GM19240 (cell line): Measurements from ENCODE around the gene TENM4.

Source experiments
- DNase-seq: peaks from one replicate; pipeline ENCODE4 v3.0.0; 2011; ENCODE audit warnings: low spot score; ENCODE audit not compliant: insufficient read length

The TENM4 gene

DNA sequence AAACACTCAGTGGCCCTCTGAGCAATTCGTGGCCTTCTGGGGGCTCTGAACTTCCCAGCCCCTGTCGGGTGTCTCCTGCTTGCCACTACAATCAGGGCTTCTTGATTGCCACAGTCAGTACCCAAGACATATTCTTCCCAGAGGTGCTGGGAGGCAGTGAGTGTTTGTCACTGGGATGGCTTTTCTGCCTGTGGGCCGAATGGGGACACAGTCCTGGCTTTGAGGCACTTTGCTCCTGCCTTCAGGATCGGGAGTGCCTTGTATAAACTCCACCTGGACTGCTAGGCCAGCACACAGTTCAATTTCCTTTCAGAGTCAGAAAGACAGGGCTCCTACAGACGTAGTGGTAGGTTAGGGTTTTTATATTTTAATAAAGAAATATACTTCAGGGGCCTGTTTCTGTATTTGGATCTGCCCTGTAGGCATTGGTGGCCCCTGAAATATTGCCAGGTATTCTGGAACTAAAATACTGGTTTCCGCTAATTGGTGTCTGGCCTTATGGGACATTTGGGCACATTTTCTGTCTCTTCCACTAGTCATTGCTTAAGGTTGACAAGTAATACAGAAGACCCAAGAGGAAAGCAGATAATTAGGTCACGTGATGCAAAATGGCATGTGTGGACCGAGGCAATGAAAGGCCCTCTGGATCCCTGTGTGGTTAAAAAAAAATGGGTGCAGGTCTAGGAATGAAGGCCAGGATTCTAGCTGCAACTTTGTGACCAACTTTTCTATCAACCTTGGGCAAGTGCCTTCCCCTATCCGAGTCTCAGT lies 767.8 kb downstream of the TENM4 start:
- DNase-seq: no peak

DNA sequence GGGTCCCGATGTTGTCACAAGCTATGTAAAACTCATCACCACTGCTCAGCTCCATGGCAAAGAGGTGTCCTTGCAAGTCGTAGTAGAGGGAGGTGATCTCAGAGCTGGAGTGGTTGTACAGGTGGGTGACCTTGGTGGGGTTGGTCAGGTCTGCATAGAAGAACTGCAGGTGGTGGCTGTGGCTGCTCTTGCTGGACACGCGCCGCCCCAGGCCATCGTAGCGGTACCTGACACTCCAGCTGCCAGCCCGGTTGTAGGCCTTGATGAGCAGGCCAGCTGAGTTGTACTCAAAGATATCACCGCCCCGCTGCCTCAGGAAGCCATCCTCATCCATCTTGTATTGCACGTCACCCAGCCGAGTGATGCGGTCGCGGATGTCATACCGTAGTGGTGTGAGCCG lies 771.6 kb downstream of the TENM4 start:
- DNase-seq: no peak

DNA sequence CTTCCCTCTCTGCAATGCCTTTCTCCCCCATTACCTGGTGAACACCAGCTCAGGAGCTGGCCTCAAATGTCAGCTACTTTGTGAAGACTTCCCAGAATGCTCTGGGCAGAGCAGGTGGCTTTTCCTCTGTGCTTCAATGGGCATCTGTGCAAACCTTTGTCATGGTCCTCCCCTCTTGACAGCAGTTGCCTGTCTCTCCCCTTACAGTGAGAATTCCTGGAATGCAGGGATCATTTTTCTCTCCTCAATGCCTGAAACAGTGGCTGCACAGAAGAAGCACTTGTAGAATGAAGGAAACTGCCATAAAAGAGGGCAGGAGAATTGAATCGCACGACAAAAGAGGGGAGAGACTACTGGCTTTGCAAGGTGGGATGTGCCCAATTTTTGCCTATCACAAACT lies 773.4 kb downstream of the TENM4 start:
- no peak for DNase-seq

DNA sequence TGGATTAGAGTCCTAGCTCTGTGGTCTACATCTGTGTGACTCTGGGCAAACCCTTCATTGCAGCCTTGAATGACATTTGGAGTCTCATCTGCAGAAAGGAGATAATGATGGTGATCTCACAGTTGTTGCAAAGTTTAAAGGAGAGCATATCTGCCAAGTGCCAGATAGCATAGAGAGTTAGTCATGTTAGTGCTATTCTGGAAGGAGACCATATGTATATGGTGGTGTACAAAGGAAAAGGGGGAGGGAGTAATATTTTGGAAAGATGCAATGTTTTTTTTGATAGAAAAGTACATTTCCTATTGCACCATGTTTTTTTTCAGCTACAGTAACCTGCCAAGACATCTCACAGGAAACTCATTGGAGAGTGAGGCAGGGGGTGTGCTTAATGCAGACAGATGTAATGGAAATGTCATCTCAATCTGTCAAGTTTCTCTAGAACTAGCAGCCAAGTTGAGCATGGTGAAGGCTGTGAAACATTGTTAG lies 774.1 kb downstream of the TENM4 start:
- DNase-seq: no peak

DNA sequence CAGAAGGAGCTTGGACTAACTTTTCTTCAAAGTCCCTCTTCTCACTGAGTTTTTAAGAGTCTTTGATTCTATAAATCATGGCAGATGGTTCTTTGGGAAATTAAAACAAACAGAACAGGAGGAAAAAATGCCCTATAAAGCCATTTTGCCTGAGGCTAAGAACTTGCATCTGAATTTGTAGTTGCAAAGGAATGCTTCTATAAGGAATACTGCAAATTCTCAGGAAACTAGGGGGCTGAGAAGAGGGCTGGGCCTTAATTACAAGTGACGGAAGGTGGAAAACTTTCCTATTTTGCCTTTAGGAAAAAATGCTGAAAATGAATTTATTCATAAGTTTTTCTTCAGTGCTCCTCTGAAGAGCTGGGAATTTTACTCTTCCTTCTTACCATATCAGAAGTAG lies 776.2 kb downstream of the TENM4 start:
- no peak for DNase-seq

DNA sequence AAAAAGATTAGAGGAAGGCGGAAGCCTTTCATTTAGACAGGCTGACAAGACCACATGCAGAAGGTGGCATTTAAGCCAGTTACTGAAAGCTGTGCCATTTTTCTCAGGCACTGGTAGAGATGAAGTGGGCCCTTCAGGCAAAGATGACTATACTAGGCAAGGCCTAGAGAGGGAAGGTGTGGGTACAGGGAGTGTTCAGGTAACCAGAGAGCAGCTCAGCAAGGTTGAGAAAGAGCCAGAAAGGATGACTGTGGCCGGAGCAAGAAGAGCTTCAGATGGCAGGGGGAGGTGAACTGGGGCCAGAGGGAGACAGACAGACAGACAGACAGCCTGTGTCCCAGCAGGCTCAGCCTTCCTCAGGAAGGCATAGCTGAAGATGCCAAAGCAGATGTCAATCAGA lies 778.0 kb downstream of the TENM4 start:
- DNase-seq: no peak

DNA sequence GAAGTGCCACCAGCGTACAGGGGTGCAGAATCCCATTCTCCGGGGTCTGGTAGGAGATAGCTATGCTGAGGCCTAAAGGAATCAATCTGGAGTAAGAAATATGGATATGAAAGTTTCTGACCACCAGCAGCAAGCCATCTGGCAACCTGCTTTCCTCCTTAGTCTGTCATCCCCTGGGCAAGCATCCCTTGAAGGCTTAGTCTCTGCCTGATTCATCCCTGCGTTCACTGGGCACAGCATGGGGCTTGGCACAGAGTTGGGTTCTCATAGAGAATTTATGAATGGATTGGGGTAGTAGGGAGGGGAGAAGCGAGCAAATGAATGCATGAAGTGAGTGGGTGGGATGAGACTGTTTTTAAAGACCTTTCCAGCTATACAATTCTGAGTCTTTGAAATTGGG lies 780.4 kb downstream of the TENM4 start:
- DNase-seq: no peak

DNA sequence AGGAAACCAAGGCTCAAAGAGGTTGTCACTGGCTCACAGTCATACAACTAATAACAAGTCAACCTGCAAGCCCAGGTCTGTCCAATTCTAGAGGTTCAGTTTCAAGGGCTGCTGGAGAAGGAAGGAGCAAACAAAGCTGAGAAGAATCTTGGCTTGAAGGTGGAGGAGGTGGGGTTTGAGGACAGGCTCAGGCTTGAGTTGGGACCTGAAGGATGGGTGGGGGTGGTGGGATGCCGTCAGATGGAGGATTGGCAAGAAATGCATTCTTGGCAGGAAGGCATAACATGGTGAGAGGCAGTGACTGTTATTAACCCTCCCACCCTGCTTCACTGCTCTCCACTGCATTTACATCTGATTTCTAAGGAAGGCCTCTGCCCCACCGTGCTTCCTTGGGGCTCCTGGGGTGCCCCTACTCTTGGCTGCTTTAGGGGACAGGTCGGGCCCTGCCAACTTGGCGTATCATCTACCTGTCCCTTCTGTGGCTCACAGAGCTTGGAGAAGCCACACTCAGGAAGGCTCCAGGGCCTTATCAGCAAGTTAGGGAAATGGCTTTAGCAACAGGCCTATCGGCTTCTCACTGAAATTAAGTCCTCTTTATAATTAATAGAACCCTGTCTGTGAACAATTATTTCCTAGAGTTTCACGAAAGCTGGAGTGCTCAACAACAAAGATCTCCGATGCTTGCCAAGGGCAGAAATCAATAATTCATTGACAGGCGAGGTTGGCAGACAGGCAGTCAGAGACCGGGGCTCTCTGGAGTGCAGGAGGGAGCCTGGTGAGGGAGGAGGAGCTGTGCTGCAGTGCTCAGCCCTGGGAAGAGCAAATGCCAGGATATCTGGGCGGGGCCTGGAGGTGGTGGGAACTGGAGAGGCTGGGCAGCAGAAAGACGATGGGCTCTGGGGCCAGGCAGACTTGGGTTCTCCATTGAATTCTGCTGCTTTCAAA lies 781.2 kb downstream of the TENM4 start:
- no peak for DNase-seq

DNA sequence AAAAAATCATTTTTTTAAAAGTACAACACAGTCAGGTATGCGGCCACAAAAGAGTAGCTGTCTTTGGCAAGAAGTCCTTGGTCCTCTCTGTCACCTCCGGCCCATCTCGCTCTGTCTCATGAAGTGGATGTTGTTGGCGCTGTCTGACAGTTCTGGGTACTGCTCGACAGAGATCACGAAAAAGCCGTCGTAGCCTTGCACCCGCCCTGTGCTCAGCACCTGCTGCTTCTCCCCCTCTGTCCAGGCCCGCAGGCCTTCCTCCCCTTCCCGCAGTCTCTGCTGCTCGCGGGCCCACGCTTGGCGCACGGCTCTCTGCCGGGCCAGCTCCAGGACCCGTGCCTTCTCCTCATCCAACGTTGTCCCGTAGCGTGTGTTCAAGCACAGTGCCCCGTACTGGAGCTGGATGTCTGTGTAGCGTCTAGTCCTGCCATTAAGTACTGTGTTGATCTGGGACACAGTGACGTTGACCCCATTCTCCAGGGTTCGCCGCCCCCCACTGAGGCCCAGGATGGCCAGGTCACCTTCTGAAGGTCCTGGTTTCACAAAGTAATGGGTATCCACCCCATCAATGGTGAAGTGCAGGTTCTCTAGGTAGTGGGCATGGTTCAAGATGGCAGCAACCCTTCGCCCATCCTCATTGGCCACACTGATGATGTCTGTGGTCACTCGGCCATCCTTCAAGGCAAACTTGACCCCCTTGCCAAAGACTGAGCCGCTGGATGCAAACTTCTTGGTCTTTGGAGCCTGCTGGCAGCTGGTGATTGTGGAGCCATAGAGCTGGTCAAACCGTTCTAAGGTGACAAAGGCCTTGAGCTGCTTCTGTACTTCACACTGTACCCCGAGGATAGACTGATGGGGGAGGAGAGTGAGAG lies 782.6 kb downstream of the TENM4 start:
- DNase-seq: no peak

DNA sequence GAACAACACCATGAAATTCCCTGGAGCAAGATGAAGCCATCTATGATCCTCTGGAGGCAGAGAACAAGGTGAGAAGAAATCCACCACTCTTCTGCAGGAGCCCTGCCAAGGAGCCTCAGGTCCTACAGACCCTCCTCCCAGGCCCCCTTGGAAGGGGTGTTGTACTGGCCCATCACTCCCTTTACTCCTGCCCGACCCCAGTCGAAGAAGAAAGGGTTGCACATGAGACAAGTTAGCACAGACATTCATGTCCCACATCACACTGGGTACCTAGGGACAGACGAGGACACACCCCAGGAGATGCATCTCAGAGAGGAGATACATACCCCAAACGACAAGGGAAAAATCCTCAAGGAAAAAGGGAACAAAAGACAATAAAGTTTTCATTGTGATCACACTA lies 783.4 kb downstream of the TENM4 start:
- DNase-seq: no peak

DNA sequence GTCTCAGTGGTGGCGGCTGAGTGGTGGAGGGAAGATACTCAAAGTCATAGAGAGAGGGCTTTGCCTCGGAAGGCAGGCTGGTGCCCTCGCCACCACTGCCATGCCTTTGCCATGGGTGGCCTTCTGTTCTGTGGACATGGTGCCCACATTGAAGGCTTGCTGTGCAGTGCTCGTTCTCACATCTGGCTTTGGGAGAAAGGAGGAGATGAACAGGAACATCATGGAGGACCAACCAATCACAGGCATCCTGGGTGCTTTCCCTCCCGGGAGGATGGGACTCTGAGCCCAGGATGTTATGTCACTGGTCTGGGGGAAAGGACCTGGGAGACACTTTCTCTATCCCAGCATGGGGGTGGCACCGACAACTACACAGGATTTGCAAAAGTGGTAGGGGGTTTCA lies 783.8 kb downstream of the TENM4 start:
- no peak for DNase-seq

DNA sequence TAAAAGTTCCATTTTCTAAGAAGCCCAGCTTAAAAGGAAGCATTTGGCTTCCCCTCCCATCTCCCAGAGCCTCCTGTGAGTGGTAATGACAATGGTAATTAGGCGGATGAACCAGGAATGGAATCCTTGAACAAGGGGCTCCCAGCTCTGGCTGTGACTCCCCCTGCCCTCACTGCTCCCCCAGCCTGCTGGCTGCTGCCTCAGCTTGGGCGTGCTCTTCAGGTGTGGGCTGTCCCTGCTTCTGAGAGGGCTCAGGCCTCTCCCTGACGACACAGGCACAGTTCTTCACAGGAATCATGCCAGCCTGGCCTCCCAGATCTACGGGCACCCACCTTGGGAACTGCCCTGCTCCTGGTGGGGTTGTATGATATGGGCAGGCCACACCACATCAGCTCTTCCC lies 784.5 kb downstream of the TENM4 start:
- DNase-seq: no peak

DNA sequence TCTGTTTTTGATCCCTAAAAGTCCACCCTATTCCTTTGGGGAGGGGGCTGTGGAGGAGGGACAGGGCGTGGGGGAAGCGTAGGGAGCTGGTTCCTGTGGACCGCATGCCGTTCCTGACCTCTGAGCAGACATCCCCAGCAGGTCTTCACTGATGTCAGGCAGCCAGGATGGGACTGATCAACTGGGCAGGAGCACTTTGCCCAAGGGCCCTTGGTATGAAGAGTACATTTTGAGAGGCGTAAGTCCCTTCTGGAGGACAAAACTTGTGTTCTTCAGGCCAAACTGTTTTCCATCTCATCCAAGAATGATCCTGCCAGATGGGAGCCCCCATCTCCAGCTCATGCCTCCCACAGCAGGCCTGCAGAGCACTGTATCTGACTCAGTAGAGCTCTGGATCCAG lies 785.3 kb downstream of the TENM4 start:
- no peak for DNase-seq

DNA sequence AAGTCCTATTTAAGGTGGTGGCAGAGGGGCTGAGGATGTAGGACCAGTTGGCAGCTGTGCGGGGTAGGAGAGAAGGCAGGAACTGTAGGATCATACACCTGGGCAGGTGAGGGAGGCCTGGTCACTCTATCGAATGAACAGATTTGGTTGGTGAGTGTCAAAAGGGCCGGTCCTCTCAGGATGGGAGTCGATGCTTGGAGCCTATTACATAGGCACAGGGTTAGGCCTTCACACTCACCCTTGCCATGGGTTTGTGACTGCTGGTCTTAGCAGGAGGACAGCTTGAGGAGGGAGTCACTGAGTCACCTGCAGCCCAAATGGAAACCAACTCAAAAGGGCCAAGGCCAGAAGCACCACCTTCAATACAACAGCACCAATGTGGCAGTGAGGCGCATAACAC lies 786.0 kb downstream of the TENM4 start:
- DNase-seq: no peak

DNA sequence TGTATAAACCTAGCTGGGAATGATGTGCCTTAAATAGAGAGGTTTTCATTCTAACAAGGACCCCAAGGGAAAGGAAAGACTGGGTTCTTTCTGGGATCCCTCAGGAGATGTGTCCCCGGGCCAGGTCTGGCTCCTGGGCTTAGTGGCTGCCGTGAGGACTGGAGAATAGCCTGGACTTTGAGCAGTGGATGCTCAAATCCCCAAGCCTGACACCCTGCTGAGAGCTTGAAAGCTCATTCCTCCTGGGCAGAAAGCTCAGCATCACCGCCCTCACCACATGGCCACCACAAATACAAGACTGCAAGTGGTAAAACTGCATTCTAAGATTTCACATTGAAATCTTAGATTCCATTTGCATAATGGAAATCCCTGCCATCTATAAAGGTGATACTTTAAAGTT lies 786.8 kb downstream of the TENM4 start:
- DNase-seq: no peak

DNA sequence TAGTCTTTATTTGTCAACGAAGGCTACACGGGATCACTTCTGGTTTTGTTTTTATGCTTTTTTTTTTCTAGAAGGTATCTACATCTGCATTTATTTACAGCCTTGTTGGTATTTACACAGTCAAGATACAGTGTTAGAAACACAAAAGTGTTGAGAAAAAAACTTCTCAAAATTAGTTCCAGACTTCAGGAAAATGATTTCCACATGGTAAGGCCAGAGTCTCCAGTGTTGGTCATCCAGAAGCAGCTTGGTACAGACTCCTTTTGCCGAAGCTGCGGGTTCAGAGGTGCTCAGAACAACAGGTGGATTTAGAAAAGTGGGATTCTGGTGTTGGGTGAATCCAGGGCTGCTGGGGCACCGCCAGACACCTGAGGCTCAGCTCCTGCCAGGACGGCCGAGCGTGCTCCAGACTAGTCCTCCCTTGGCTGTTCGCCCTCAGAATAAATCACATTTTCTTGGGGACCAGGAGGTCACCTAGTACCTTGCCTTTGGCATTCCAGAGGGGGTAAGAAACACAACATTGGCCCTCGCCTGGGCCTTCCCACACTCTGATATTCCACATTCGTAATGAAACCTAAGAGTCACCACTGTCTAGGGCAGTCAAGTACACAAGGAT lies 787.4 kb downstream of the TENM4 start:
- DNase-seq: no peak

DNA sequence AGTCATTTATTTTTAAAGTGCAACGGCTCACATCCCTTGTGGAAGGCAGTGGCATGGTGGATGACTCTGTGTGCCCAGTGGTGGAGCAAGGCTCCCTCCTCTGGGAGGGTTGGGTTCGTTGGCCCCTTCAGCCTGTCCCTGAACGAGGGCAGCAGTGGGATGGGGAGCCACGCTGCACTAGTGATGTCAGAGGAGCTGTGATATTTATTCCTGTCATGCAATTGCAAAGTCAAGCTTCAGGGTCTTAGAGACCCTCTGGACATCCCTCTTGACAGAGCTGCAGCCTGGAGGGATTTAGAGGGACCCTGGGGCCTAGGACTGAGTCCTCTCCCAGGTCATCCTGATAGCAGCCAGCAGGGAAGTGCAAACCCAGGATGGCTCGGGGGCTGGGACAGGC lies 788.0 kb downstream of the TENM4 start:
- no peak for DNase-seq

DNA sequence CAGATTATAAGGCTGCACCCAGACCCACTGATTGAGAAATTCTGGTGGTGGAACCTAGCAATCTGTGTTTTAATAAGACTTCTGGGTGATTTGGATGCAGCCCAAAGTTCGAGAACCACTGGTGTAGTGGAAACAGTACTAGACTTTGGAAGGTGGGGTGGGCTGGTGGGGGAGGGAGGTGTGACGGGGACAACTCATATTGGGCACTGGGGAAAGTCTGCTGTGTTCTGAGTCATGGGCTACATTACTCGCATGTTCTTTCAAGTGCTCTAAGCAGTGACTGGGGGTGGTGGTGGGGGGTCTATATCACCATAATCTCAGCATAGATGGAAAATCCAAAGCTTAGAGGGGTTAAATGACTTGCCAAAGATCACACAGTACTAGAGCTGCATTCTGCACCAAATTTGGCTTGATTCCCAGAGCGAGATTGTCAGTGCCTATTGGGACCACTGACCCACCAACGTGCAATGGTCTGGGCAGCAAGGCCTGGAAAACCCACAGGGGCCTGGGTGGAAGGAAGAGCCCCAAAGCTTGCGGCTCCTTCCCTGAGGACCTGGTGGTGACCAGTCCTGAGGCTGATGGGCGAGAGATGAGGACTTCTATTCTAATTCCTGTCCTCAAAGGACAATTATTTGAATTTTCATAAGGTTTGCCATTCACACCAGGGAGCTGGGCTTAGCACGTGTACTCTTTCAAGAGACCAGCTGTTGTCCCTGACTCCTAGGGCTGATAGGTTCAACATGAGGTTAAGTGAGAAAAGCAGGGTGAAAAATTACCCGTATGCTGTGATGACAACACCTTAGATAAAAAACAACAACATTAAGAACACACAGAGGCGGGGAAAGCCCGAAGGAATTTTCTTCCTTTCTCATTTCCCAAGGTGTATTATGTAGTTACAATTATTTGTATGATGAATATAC lies 788.6 kb downstream of the TENM4 start:
- DNase-seq: no peak

DNA sequence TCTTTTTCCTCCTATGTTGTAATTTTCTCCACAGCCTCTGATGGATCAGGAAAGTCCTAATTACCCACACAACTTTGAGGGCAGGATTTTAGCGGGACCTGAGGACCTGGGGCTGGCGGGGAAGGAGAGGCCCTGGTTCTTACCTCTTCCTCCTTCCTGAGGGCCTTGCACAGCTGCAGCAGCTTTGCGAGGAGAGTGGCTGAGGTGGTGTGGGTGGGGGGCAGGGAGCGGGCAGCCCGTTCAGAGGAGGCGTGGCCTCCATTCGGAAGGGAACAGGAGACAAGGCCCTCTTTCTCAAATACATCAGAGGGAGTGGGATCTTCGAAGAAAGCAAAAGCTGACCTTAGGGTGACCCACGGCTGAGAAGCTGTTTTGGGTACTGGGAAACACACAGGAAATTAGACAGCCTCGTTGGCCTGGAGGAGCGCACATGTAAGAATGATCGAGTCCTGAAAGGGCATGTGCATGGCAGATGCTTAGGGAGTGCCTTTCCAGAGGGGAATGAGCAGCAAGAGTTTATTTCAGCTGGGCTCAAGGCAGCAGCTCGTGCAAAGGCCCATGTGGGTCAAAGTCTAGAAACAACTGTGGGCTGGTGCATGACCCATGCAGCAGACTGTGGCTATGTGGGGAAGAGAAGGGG lies 789.6 kb downstream of the TENM4 start:
- DNase-seq: no peak
